Stimulated activated CD4-positive, alpha-beta T cell treated with anti-CD3 and anti-CD28 coated beads, Interleukin-4, amount 100 ng/mL, for 48 hours (primary cell): ENCODE data around the gene TMEM63C.
A peak's percentile ranks its signal among the peaks of the same experiment; 100 is the strongest.
"Not testable (repeated sequence)": the region's sequence is repeated elsewhere in the genome, so short reads cannot be mapped to it uniquely, and the experiment has no call there.

Experiments used
- DNase-seq, 2 donors: peaks; one replicate each; pipeline ENCODE4 v3.0.0-alpha.2; 2020; ENCODE audit warnings: low read depth in 2 of 2

The TMEM63C gene

GRCh38 chr14:77276959-77277358 lies 95.4 kb downstream of the TMEM63C start:
- no peak for DNase-seq

GRCh38 chr14:77278461-77279230 lies 97.0 kb downstream of the TMEM63C start:
- no peak for DNase-seq

DNA sequence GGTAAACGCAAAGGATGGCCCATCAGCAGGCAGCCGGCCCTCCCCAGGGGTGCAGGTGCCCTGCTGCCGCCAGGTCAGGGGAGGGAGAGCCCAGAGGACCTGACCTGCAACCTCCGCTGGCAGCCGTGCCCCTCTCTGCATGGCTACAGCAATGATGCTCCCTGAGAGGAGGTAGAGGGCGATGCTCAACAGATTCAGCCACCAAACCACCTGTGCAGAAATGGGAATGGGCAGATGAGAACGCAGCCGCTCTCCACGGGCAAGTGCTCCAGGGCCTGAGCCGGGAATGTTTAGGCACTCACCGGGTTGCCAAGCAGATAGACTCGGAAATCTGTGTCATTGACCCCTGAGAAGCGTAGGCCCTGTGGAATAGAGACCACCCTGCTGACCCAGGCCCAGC lies 98.1 kb downstream of the TMEM63C start:
- no peak for DNase-seq

- not testable (repeated sequence) for DNase-seq
Measured at GRCh38 chr14:77280921-77281320, 99.3 kb downstream of the TMEM63C start.

GRCh38 chr14:77281852-77282410 lies 100.3 kb downstream of the TMEM63C start:
- no peak for DNase-seq

DNA sequence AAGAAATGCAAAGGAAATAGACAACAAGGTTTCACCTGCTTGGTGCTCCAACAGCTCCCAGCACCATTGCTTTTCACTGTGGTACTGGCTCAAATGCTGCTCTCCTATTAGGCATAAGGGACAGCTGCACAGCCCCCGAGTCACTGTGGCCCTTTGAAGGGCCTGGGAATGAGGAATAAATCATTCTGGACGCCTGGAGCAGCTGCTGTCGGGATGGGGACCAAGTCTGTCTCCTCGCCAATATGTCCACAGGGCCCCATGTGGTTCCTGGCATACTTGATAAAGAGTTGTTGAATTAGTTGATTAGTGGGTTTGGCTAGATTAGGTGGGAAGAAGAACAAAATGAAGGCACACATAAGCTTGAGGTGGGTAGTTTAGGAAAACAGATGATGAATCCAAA lies 102.5 kb downstream of the TMEM63C start:
- DNase-seq = no peak

DNA sequence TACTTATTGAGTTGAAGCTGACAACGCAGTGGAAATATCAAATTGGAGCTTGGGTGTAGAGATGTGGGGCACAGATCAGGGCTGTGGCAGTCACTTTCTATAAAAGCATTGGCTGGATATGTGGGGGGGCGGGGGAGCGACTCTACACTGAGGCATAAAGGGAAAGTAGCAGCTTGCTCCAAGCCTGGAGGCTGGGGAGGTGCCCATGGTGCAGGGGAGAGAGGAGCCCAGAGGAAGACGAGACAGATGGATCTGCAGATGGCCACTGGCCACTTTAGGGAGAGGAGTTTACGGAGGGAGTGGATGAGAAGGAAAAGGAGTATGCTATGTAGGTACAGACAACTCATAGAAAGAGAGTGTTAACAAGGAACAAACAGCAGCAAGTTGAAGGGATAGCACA lies 102.9 kb downstream of the TMEM63C start:
- no peak for DNase-seq

DNA sequence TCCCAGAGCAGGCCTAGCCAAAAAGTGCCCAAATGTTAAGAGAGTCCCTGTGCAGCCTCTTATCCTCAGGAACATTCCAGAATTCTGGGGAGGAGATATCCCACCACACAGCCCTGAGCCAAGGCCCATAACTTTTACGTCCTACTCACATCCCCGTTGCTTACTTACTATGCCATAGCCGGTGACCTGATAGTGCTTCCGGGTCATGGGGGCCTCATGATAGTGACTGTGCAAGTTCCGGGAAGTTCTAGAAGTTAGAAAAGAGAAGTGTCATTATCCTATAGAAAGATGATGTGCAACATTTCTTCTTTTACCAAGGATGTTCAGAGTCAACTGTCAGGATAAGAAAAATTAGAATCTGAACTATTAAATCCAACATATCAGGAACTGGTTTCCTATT lies 105.0 kb downstream of the TMEM63C start:
- no peak for DNase-seq

- no peak for DNase-seq
Measured at GRCh38 chr14:77290705-77291104, 109.1 kb downstream of the TMEM63C start.

DNA sequence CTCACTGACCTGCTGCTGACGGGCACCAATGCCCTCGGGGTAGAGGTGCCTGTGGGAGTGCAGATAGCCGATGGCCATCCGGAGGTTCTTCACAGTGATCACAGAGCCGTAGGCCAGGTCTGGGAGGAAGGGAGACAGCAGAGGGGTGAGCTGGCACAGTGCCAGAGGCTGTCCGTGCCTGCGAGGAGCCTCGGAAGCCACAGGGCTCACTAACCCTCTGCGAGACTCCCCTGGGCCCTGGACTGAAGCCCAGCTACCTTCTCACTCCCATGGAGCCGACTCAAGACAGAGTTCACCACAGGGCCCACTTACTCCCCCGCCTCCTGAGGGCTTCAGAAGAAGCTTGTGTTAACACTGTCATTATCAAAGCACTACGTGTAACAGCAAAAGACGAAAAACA lies 114.6 kb downstream of the TMEM63C start:
- DNase-seq = no peak

DNA sequence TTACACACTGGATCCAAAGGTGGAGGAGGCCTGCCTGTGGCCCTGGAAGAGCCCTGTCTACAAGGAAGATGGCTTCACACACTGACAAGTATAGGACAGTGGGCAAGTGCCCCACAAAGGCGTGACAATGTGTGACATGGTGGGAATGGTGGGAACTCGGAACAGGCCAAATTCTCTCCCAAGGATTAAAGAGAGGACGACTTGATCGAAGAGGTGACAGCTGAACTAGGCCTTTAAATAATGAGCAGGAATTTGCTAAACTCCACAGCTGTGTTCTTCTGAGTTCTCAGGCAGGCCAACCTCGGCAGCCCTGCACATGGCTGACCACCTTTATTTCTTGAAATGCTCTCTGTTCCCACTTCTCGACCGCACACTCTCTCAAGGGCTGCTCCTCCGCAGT lies 115.3 kb downstream of the TMEM63C start:
- DNase-seq = no peak

- no peak for DNase-seq
Measured at GRCh38 chr14:77299771-77300170, 118.2 kb downstream of the TMEM63C start.

DNA sequence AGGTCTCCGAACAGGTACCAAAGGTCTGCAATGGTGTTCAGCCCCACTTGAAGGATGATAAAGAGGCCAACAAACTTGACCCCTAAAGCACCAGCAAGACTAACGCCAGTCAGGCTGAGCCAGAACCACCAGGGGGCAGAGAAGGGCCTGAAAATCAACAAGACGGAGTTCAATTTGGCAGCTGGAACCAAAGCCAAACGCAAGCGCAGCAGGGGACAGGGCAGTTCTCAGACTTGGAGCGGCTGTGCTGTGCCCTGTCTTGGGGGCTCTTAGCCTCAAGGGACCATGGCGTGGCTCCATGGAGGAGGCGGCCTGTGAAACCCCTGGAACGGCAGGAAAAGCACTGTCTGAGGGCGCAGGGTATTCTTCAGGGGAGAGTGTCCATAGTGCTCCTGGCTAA lies 119.5 kb downstream of the TMEM63C start:
- DNase-seq = peak; percentile 38 to 56

DNA sequence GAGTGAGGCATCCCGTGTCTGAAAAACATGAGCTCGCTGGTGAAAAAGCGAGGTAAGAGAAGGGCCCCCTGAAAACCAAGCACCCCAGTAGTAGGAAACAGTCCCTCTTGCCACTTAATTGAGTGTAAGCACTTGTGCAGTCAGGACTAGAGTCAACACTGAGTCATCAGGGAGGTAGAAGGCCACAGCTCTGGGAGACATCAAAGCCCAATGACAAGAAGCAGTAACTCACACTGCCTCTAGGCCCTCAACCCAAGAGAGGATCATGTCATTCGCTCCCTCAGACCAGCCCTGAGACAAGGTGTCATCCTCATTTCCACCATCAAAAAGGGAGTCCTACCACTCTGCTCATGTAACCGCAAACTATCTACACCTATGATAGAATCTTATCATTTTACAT lies 121.3 kb downstream of the TMEM63C start:
- peak; percentile 18 to 49 for DNase-seq

GRCh38 chr14:77303417-77304156 lies 122.0 kb downstream of the TMEM63C start:
- DNase-seq = peak; percentile 16 to 47

DNA sequence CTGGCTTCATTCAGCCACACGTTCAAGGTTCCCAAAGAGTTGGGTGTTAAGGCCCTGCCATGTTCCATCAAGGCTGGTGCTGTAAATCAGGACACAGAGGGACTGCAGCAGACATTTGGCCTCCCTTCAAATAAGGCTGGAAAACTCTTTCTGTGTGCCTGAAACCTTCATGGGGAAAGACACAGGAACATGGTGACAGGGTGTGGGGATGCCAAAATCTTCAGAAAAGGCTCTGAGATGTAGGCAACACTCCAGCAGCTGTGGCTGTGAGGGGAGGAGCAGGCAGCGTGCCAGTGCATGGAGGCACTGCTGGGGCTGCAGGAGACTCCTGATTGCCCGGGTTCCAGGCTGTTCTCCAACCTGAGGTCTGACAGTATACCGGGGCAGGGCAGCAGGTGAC lies 124.1 kb downstream of the TMEM63C start:
- no peak for DNase-seq

GRCh38 chr14:77306416-77306815 lies 124.8 kb downstream of the TMEM63C start:
- no peak for DNase-seq

DNA sequence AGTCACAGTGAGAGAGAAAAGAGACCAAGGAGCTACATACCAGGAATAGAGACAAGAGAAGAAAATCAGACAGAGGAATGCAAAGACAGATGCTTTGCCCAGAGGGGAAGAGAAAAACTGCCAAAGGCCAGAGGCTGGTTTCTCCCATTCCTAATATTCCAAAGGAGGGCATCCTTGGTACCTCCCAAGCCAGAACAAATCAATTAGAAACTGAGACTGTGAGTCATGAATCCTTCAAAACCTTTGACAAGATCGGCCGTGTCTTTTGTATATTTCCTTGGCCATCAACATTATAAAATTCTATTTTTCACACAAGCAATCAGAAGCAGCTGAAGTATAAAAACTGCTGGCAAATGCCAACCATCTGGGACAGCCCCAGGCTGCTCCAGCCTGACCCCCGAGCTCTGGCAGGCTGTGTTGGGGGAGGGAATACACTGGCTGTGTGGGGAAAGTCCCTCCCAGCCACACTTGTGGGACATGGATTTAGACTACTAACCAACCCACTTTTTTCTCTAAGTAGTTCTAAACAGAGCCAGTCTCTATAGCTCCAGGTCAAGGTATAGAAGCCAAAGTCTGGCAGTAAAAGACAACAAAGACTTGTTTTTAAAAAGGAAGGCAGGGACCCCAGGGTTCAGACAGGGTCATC lies 125.4 kb downstream of the TMEM63C start:
- DNase-seq = no peak
